SK-N-SH (cell line): Measurements from ENCODE around the gene EPHA10. TPM values are rescaled to one million over a fixed set of nuclear protein-coding genes. Genes with fewer than 3 reads are reported as not detected.

Experiments
- CTCF ChIA-PET: fragments of 300-600, 350-600 bp; formaldehyde crosslinking; extraction: SDS; loops from one replicate; lab custom pipeline; 2021; lab: Yijun Ruan, JAX
- POLR2A ChIA-PET: fragments of 350-600 bp; sonication (Branson Sonifier 250); formaldehyde crosslinking; extraction: SDS; loops from one replicate; lab custom pipeline; 2020; ENCODE audit warnings: antibody characterized with exemption, inconsistent platforms; lab: Yijun Ruan, JAX
- DNase-seq: peaks from one replicate; pipeline ENCODE4 v3.0.0; 2012
- H2AFZ ChIP-seq: fragments of 200-600 bp; sonication (generic); 2 replicates; pipeline ENCODE4 v1.8.1; 2016; ENCODE audit warnings: antibody characterized with exemption, mild to moderate bottlenecking, low read depth
- H3F3A ChIP-seq: fragments of 200-600 bp; sonication (generic); replicated peaks from 2 replicates; pipeline ENCODE3; 2016; ENCODE audit warnings: antibody characterized with exemption, mild to moderate bottlenecking; ENCODE audit not compliant: insufficient read depth
- H3K27ac ChIP-seq, 2 experiments: fragments of 200-500 bp in 1 of 2; fragments of 200-600 bp in 1 of 2; sonication (Bioruptor generic) in 1 of 2; sonication (generic), shearing (Covaris generic) in 1 of 2; 2 replicates each; pipeline versions ENCODE4 v1.5.1 to v1.6.1; 2014 to 2016; ENCODE audit warnings: low read depth in 2 of 2, inconsistent platforms in 1 of 2, low read length in 1 of 2, mild to moderate bottlenecking in 1 of 2, mixed read lengths in 1 of 2
- H3K27me3 ChIP-seq: fragments of 200-600 bp; sonication (generic), shearing (Covaris generic); 2 replicates; pipeline ENCODE4 v1.6.1; 2016; ENCODE audit warnings: mixed run types; ENCODE audit not compliant: insufficient read depth
- H3K36me3 ChIP-seq, 2 experiments: fragments of 200-500 bp in 1 of 2; fragments of 200-600 bp in 1 of 2; sonication (Bioruptor generic) in 1 of 2; sonication (generic) in 1 of 2; replicated peaks in 1 of 2; 2 replicates each; pipeline versions ENCODE3 to v1.5.1; 2014 to 2016; ENCODE audit warnings: low read length in 1 of 2, mild to moderate bottlenecking in 1 of 2; ENCODE audit not compliant: insufficient read depth in 2 of 2, control insufficient read depth in 1 of 2
- H3K4me1 ChIP-seq, 2 experiments: fragments of 200-500 bp in 1 of 2; fragments of 200-600 bp in 1 of 2; sonication (Bioruptor generic) in 1 of 2; sonication (generic), shearing (Covaris generic) in 1 of 2; 2 replicates each; pipeline versions ENCODE4 v1.5.1 to v1.6.1; 2014 to 2016; ENCODE audit warnings: low read depth in 1 of 2, low read length in 1 of 2, mixed run types in 1 of 2; ENCODE audit not compliant: insufficient read depth in 2 of 2, control insufficient read depth in 1 of 2
- H3K4me2 ChIP-seq: fragments of 200-600 bp; sonication (generic), shearing (Covaris generic); 2 replicates; pipeline ENCODE4 v1.6.1; 2017; ENCODE audit warnings: mixed run types
- H3K4me3 ChIP-seq, 2 experiments: fragments of 200-500 bp in 1 of 2; fragments of 200-600 bp in 1 of 2; sonication (Bioruptor generic) in 1 of 2; sonication (generic), shearing (Covaris generic) in 1 of 2; 2 replicates each; pipeline versions ENCODE4 v1.5.1 to v1.8.1; 2014 to 2016; ENCODE audit warnings: low read depth in 2 of 2, inconsistent platforms in 1 of 2, low read length in 1 of 2, mild to moderate bottlenecking in 1 of 2, mixed read lengths in 1 of 2, moderate library complexity in 1 of 2
- H3K79me2 ChIP-seq: fragments of 200-600 bp; sonication (generic); 2 replicates; pipeline ENCODE4 v1.8.1; 2017; ENCODE audit warnings: mild to moderate bottlenecking; ENCODE audit not compliant: insufficient read depth
- H3K9ac ChIP-seq: fragments of 200-600 bp; sonication (generic); 2 replicates; pipeline ENCODE4 v1.6.1; 2017; ENCODE audit warnings: mixed run types
- H3K9me2 ChIP-seq: fragments of 200-600 bp; sonication (generic); 2 replicates; pipeline ENCODE4 v1.6.1; 2017; ENCODE audit warnings: mixed run types
- H3K9me3 ChIP-seq: fragments of 200-600 bp; sonication (generic); 2 replicates; pipeline ENCODE4 v1.6.1; 2017; ENCODE audit warnings: mixed run types, mild to moderate bottlenecking, moderate library complexity
- H4K20me1 ChIP-seq: fragments of 200-600 bp; sonication (generic); 2 replicates; pipeline ENCODE4 v1.6.1; 2017; ENCODE audit warnings: mild to moderate bottlenecking, mixed run types; ENCODE audit not compliant: insufficient read depth
- ELF1 ChIP-seq: IDR thresholded peaks from 2 replicates; pipeline ENCODE4 v1.4.0; 2012
- EP300 ChIP-seq, 2 experiments: IDR thresholded peaks; 2 replicates each; pipeline versions ENCODE4 v1.4.0 to v1.6.1; 2012; ENCODE audit warnings: borderline replicate concordance in 1 of 2, low read depth in 1 of 2, low read length in 1 of 2
- EZH2phosphoT487 ChIP-seq: fragments of 200-600 bp; sonication (generic); IDR thresholded peaks from 2 replicates; pipeline ENCODE4 v1.6.1; 2017; ENCODE audit warnings: low read depth, mixed run types, mild to moderate bottlenecking, antibody characterized with exemption, moderate library complexity, borderline replicate concordance
- FOXJ3 ChIP-seq: sonication (generic); formaldehyde crosslinking; IDR thresholded peaks from 2 replicates; pipeline ENCODE4 v1.5.1; 2020; ENCODE audit warnings: mild to moderate bottlenecking, missing genetic modification reagents
- FOXM1 ChIP-seq: IDR thresholded peaks from 2 replicates; pipeline ENCODE4 v1.4.0; 2012; ENCODE audit warnings: low read depth, mild to moderate bottlenecking
- GABPA ChIP-seq: IDR thresholded peaks from 2 replicates; pipeline ENCODE4 v1.4.0; 2012; ENCODE audit warnings: low read depth, mild to moderate bottlenecking
- GATA2 ChIP-seq: sonication (generic); formaldehyde crosslinking; IDR thresholded peaks from 2 replicates; pipeline ENCODE4 v1.5.0; 2020; ENCODE audit warnings: mild to moderate bottlenecking, missing genetic modification reagents
- JUND ChIP-seq: IDR thresholded peaks from 2 replicates; pipeline ENCODE4 v1.4.0; 2012
- POLR2AphosphoS5 ChIP-seq: IDR thresholded peaks from 2 replicates; pipeline ENCODE4 v1.6.1; 2012; ENCODE audit warnings: low read depth, low read length
- REST ChIP-seq: IDR thresholded peaks from 2 replicates; pipeline ENCODE4 v1.6.1; 2012; ENCODE audit warnings: mild to moderate bottlenecking, low read depth, low read length, moderate library complexity
- RFX5 ChIP-seq: IDR thresholded peaks from 2 replicates; pipeline ENCODE4 v1.6.1; 2012; ENCODE audit warnings: mild to moderate bottlenecking, improper control_type of control experiment, low read length
- RXRA ChIP-seq: IDR thresholded peaks from 2 replicates; pipeline ENCODE4 v1.4.0; 2012; ENCODE audit warnings: low read depth, mild to moderate bottlenecking, borderline replicate concordance
- SMC3 ChIP-seq: IDR thresholded peaks from 2 replicates; pipeline ENCODE4 v1.6.1; 2012; ENCODE audit warnings: low read depth, low read length, improper control_type of control experiment
- TEAD4 ChIP-seq: IDR thresholded peaks from 2 replicates; pipeline ENCODE4 v1.4.0; 2012; ENCODE audit warnings: mild to moderate bottlenecking, borderline replicate concordance; ENCODE audit not compliant: insufficient read depth
- YY1 ChIP-seq: IDR thresholded peaks from 2 replicates; pipeline ENCODE4 v1.4.0; 2012; ENCODE audit warnings: low read depth, mild to moderate bottlenecking
- WGBS: methylation state at CpG from one replicate; pipeline ENCODE4 v1.1.6; 2017; ENCODE audit warnings: low lambda C conversion rate; 5-methylcytosine and 5-hydroxymethylcytosine counted together
- polyA plus RNA-seq, 3 experiments: library from polyadenylated mRNA; depleted of rRNA; stranded (reverse); fragments of >200 nt; gene quantifications; 2 replicates each; pipeline ENCODE4 v1.2.3, GENCODE V29; 2012
- TF ChIP-seq, protein P1 (sequence below): IDR thresholded peaks from 2 replicates; pipeline ENCODE4; 2012

The EPHA10 gene
- polyA plus RNA-seq, 1 of the 3 experiments (the other 2 are of a cell fraction), result 0.05 TPM

DNA sequence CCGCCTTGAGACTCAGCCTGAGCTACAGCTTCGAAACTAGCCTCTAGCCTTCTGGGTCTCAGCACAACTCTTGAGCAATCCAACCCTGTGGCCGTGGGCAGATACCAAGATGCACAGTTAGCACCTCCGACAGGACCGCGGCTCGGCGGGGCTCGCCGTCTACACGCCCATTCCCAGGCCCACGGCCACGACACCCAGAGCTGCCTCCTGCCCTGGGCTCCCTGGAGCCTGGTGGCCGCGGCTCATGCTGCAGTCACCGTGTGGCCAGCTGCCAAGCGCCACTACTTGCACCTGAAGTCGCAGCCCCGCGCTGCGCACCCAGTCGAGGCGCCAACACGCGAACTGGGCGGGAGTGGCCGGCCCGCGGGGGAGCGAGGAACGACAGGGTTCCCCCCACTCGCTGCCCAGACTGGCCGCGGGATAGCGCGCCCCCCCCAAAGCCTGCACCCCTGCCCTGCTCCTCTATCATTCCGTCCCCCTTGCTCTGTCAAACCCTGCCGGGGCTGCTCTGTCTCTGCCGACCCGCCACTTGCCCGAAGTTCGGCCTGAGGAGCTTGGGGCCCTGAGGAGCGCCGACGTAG lies 73.3 kb downstream of the EPHA10 start:
- DNase-seq, result peak; percentile 50
- H3K9me3 ChIP-seq, result no peaks in the 10 kb centered on the region
- ChIA-PET CTCF (interaction anchor here (0.6 to 4.9 kb wide), 9 partner anchors 16 to 217 kb away, joined by 3 to 33 read pairs (median 3); partner anchors contain the start of gene RSPO1), POLR2A (interaction anchor here (0.9 to 1.5 kb wide), 3 partner anchors 74 to 117 kb away, joined by 4 to 6 read pairs (median 5); partner anchors contain the start of genes EPHA10, GNL2 and YRDC)
- H2AFZ ChIP-seq, result peak overlapping the region; percentile 91
- peak overlapping the region; percentile 87 for H3K4me2 ChIP-seq
- H3K9me2 ChIP-seq, result no peaks in the 10 kb centered on the region
- H3K4me1 ChIP-seq, result peaks cover 16 to 20% of the 10 kb centered on the region in 2 experiments; a peak in 2 of 4 replicates
- WGBS, result 17% methylated on average over 4 of the region's 45 CpGs
- H3K9ac ChIP-seq, result peak overlapping the region; percentile 77
- TF ChIP-seq POLR2AphosphoS5 (no peak), TEAD4 (no peak), ELF1 (no peak), EP300 (IDR thresholded peaks at IDR 0.05; ENCODE audit: borderline replicate concordance in 1 of 2, low read depth in 1 of 2, low read length in 1 of 2) (no peak), YY1 (no peak), REST (no peak)
- peaks cover 16 to 20% of the 10 kb centered on the region in 2 experiments for H3K36me3 ChIP-seq
- peak overlapping the region; percentile 88 to 98 for H3K4me3 ChIP-seq
- peaks cover 82% of the 10 kb centered on the region for H3K79me2 ChIP-seq
- no peaks in the 10 kb centered on the region for H3F3A ChIP-seq
- H3K27me3 ChIP-seq, result no peaks in the 10 kb centered on the region
- H4K20me1 ChIP-seq, result no peaks in the 10 kb centered on the region; the same call in 1 of the 2 replicates
- H3K27ac ChIP-seq, result peak overlapping the region; percentile 32 to 50; a peak in 2 of 4 replicates

- peak overlapping the region; percentile 87 for H3K4me2 ChIP-seq
- ChIA-PET POLR2A (interaction anchor here (1.3 kb wide), 1 partner anchor 54 kb away, joined by 3 read pairs; the partner anchor contains the start of gene RSPO1), CTCF (interaction anchor here (1.0 to 4.9 kb wide), 4 partner anchors 10 to 171 kb away, joined by 3 to 33 read pairs (median 5); partner anchors contain the start of gene MTF1)
- peaks cover 12 to 20% of the 10 kb centered on the region in 2 experiments; a peak in 2 of 4 replicates for H3K4me1 ChIP-seq
- H3K27ac ChIP-seq, result no peak overlapping the region
- no peaks in the 10 kb centered on the region for H3K27me3 ChIP-seq
- no peak for DNase-seq
- 93% methylated on average over 4 of the region's 4 CpGs for WGBS
- H4K20me1 ChIP-seq, result no peaks in the 10 kb centered on the region
- peak overlapping the region; percentile 82 for H3K9ac ChIP-seq
- no peak overlapping the region for H2AFZ ChIP-seq
- H3K79me2 ChIP-seq, result peaks cover 60% of the 10 kb centered on the region
- H3K9me2 ChIP-seq, result no peaks in the 10 kb centered on the region
- TF ChIP-seq EZH2phosphoT487, result no peak
- TF ChIP-seq EP300 (IDR thresholded peaks at IDR 0.05; ENCODE audit: borderline replicate concordance in 1 of 2, low read depth in 1 of 2, low read length in 1 of 2), result no peak
- TF ChIP-seq FOXM1, result no peak
- TF ChIP-seq REST, result no peak
- TF ChIP-seq, protein P1, sequence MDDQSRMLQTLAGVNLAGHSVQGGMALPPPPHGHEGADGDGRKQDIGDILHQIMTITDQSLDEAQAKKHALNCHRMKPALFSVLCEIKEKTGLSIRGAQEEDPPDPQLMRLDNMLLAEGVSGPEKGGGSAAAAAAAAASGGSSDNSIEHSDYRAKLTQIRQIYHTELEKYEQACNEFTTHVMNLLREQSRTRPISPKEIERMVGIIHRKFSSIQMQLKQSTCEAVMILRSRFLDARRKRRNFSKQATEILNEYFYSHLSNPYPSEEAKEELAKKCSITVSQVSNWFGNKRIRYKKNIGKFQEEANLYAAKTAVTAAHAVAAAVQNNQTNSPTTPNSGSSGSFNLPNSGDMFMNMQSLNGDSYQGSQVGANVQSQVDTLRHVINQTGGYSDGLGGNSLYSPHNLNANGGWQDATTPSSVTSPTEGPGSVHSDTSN, result no peak
- no peak for TF ChIP-seq RXRA
- TF ChIP-seq GATA2 (CRISPR knock-in tag), result no peak
- TF ChIP-seq RFX5, result no peak
- TF ChIP-seq ELF1, result no peak
- no peak for TF ChIP-seq GABPA
- TF ChIP-seq JUND, result no peak
- no peak for TF ChIP-seq SMC3
- no peak for TF ChIP-seq FOXJ3 (CRISPR knock-in tag)
- TF ChIP-seq, all 33 proteins: peak for 0
- Histone ChIP-seq H3K9me3 (no peaks in the 10 kb centered on the region), H3K36me3 (peaks cover 15 to 21% of the 10 kb centered on the region in 2 experiments), H3K4me3 (peak overlapping the region in 1 of 2 experiments; percentile 98; a peak in 2 of 4 replicates), H3F3A (no peaks in the 10 kb centered on the region)
These were observed 76.0 kb downstream of the EPHA10 start for GRCh38 chr1:37688926-37689325.
